ENCODE measurements around the gene STXBP5L.

GRCh38 chr3:120956143-120956542, 48.1 kb downstream of the STXBP5L start:
- TF ChIP-seq CTCF (IDR thresholded peaks at IDR 0.05), result no peak
- no peak for TF ChIP-seq POLR2A (IDR thresholded peaks at IDR 0.05)
